ENCODE measurements around the gene TRAPPC2. TPM values are rescaled to one million over a fixed set of nuclear protein-coding genes. Genes with fewer than 3 reads are reported as not detected.
"Not testable (repeated sequence)": the region's sequence is repeated elsewhere in the genome, so short reads cannot be mapped to it uniquely, and the experiment has no call there.

Gene TRAPPC2
- total RNA-seq, 1 donor from 2014 or later: 15.9 TPM

GRCh38 chrX:13685126-13685763 lies 49.2 kb downstream of the TRAPPC2 start:
- no peak overlapping the region for H3K4me3 Mint-ChIP-seq (ENCODE audit: unreplicated experiment)
- TF ChIP-seq, protein P1, sequence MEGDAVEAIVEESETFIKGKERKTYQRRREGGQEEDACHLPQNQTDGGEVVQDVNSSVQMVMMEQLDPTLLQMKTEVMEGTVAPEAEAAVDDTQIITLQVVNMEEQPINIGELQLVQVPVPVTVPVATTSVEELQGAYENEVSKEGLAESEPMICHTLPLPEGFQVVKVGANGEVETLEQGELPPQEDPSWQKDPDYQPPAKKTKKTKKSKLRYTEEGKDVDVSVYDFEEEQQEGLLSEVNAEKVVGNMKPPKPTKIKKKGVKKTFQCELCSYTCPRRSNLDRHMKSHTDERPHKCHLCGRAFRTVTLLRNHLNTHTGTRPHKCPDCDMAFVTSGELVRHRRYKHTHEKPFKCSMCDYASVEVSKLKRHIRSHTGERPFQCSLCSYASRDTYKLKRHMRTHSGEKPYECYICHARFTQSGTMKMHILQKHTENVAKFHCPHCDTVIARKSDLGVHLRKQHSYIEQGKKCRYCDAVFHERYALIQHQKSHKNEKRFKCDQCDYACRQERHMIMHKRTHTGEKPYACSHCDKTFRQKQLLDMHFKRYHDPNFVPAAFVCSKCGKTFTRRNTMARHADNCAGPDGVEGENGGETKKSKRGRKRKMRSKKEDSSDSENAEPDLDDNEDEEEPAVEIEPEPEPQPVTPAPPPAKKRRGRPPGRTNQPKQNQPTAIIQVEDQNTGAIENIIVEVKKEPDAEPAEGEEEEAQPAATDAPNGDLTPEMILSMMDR (IDR thresholded peaks at IDR 0.05): no peak
- no peaks in the 10 kb centered on the region for H3K36me3 Mint-ChIP-seq (ENCODE audit: low read depth)
- DNase-seq (ENCODE audit: low spot score): no peak
- H3K27ac Mint-ChIP-seq (ENCODE audit: unreplicated experiment): no peak overlapping the region
- H3K9me3 Mint-ChIP-seq (ENCODE audit: low read depth): peaks cover 7% of the 10 kb centered on the region
- H3K27me3 Mint-ChIP-seq (ENCODE audit: low read depth): no peaks in the 10 kb centered on the region
- H3K4me1 Mint-ChIP-seq (ENCODE audit: low read depth): peaks cover 17% of the 10 kb centered on the region

DNA sequence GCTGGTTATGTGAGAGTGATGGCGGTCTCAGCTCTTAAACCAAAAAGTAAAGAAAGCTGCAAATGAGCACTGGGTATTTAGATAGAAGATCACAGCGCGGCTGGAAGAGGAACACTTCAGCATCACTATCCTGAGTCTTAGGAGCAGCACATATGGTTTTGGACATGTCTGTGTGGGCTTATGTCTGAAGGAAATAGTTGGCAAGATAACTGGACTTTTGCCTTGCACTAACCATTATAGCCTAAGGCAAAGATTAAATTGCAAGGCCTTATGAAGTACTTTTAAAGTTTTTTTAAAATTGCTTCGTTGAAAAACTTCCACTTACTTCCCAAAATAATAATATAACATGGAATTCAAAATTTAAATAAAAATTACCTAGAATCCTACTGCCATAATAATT lies 50.1 kb downstream of the TRAPPC2 start:
- Mint-ChIP-seq H3K27ac (ENCODE audit: unreplicated experiment) (no peak overlapping the region), H3K4me3 (ENCODE audit: unreplicated experiment) (no peak overlapping the region), H3K9me3 (ENCODE audit: low read depth) (peaks cover 10% of the 10 kb centered on the region), H3K36me3 (ENCODE audit: low read depth) (no peaks in the 10 kb centered on the region), H3K4me1 (ENCODE audit: low read depth) (peaks cover 16% of the 10 kb centered on the region), H3K27me3 (ENCODE audit: low read depth) (no peaks in the 10 kb centered on the region)
- TF ChIP-seq, protein P1 (IDR thresholded peaks at IDR 0.05): no peak
- no peak for DNase-seq (ENCODE audit: low spot score)

DNA sequence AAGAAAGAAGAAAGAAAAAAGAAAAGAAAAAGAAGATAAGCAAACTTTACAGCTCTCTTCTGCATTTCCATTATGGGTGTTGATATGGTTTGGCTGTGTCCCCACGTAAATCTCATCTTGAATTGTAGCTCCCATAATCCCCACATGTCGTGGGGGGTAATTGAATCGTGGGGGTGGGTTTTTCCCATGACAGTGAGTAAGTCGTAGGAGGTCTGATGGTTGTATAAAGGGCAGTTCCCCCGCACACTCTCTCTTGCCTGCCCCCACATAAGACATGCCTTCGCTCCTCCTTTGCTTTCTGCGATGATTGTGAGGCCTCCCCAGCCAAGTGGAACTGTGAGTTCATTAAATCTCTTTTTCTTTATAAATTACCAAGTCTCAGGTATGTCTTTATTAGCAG lies 52.8 kb downstream of the TRAPPC2 start:
- Mint-ChIP-seq H3K4me3 (ENCODE audit: unreplicated experiment) (no peak overlapping the region), H3K27me3 (ENCODE audit: low read depth) (no peaks in the 10 kb centered on the region), H3K9me3 (ENCODE audit: low read depth) (peaks cover 13% of the 10 kb centered on the region), H3K4me1 (ENCODE audit: low read depth) (peaks cover 11% of the 10 kb centered on the region), H3K36me3 (ENCODE audit: low read depth) (no peaks in the 10 kb centered on the region), H3K27ac (ENCODE audit: unreplicated experiment) (no peak overlapping the region)
- DNase-seq (ENCODE audit: low spot score): no peak
- TF ChIP-seq, protein P1 (IDR thresholded peaks at IDR 0.05): no peak

DNA sequence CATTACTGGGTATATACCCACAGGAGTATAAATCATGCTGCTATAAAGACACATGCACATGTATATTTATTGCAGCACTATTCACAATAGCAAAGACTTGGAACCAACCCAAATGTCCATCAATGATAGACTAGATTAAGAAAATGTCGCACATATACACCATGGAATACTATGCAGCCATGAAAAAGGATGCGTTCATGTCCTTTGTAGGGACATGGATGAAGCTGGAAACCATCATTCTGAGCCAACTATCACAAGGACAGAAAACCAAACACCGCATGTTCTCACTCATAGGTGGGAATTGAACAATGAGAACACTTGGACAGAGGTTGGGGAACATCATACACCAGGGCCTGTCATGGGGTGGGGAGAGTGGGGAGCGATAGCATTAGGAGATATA lies 54.7 kb downstream of the TRAPPC2 start:
- H3K4me3 Mint-ChIP-seq (ENCODE audit: unreplicated experiment); H3K27ac Mint-ChIP-seq (ENCODE audit: unreplicated experiment); H3K4me1 Mint-ChIP-seq (ENCODE audit: low read depth); H3K27me3 Mint-ChIP-seq (ENCODE audit: low read depth); H3K36me3 Mint-ChIP-seq (ENCODE audit: low read depth); DNase-seq (ENCODE audit: low spot score): not testable (repeated sequence)
- H3K9me3 Mint-ChIP-seq (ENCODE audit: low read depth): peaks cover 13% of the 10 kb centered on the region

- no peaks in the 10 kb centered on the region for H3K27me3 Mint-ChIP-seq (ENCODE audit: low read depth)
- DNase-seq (ENCODE audit: low spot score): no peak
- H3K27ac Mint-ChIP-seq (ENCODE audit: unreplicated experiment): no peak overlapping the region
- no peaks in the 10 kb centered on the region for H3K4me1 Mint-ChIP-seq (ENCODE audit: low read depth)
- TF ChIP-seq, protein P1 (IDR thresholded peaks at IDR 0.05): no peak
- H3K9me3 Mint-ChIP-seq (ENCODE audit: low read depth): peaks cover 8% of the 10 kb centered on the region
- H3K4me3 Mint-ChIP-seq (ENCODE audit: unreplicated experiment): no peak overlapping the region
- H3K36me3 Mint-ChIP-seq (ENCODE audit: low read depth): no peaks in the 10 kb centered on the region
These were observed 57.5 kb downstream of the TRAPPC2 start for GRCh38 chrX:13676885-13677284.

DNA sequence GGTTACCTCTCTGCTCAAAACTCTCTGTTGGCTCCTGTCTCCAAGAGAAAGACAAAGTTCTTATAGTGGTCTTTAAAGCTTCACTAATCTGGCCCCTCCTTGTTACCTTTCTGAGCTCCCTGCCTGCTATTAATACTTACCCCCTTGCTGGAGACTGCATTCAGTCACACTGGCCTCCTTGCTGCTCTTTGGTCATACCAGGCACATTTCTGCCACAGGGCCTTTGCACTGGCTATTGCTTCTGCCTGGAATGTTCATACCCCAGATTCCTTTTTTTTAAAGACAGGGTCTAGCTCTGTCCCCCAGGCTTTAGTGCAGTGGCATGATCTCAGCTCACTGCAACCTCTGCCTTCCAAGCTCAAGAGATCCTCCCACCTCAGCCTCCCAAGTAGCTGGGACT lies 61.4 kb downstream of the TRAPPC2 start:
- Mint-ChIP-seq H3K36me3 (ENCODE audit: low read depth) (no peaks in the 10 kb centered on the region), H3K9me3 (ENCODE audit: low read depth) (no peaks in the 10 kb centered on the region), H3K27ac (ENCODE audit: unreplicated experiment) (no peak overlapping the region), H3K4me1 (ENCODE audit: low read depth) (peaks cover 11% of the 10 kb centered on the region), H3K4me3 (ENCODE audit: unreplicated experiment) (no peak overlapping the region), H3K27me3 (ENCODE audit: low read depth) (no peaks in the 10 kb centered on the region)
- TF ChIP-seq, protein P1 (IDR thresholded peaks at IDR 0.05): no peak
- no peak for DNase-seq (ENCODE audit: low spot score)
